Upper lobe of left lung (tissue), 6 donors: ENCODE measurements around the gene NR1H4. TPM values are rescaled to one million over a fixed set of nuclear protein-coding genes. Genes with fewer than 3 reads are reported as not detected.

ENCODE experiments used
- ATAC-seq, 2 donors: fragments of 200-7000 bp; cut with Tn5 transposase; one replicate each; pipeline ENCODE4 v1.9.1; 2022; ENCODE audit warnings: mild to moderate bottlenecking in 2 of 2, moderate library complexity in 2 of 2; ENCODE audit not compliant: low FRiP score in 2 of 2
- DNase-seq, 2 donors: peaks; one replicate each; pipeline ENCODE4 v3.0.0-alpha.2; 2019 to 2020
- H3K27ac ChIP-seq, 4 donors: fragments of 200-600 bp; sonication (generic); one replicate each; pipeline ENCODE4 v1.5.1; 2016 to 2019
- H3K27me3 ChIP-seq, 4 donors: fragments of 200-600 bp; sonication (generic); one replicate each; pipeline ENCODE4 v1.5.1; 2017 to 2019
- H3K36me3 ChIP-seq, 4 donors: fragments of 200-600 bp; sonication (generic); one replicate each; pipeline ENCODE4 v1.5.1; 2016 to 2019
- H3K4me1 ChIP-seq, 4 donors: fragments of 200-600 bp; sonication (generic); one replicate each; pipeline ENCODE4 v1.5.1; 2018 to 2019
- H3K4me3 ChIP-seq, 4 donors: fragments of 200-600 bp; sonication (generic); one replicate each; pipeline ENCODE4 v1.5.1; 2017 to 2019; ENCODE audit warnings: mild to moderate bottlenecking in 2 of 4, moderate library complexity in 1 of 4
- H3K9me3 ChIP-seq, 4 donors: fragments of 200-600 bp; sonication (generic); one replicate each; pipeline ENCODE4 v1.5.1; 2018 to 2019
- EP300 ChIP-seq, 4 donors: sonication (generic); formaldehyde crosslinking; IDR thresholded peaks; one replicate each; pipeline ENCODE4 v1.5.1; 2017; ENCODE audit warnings: antibody characterized with exemption in 4 of 4, control low read depth in 2 of 4
- POLR2A ChIP-seq, 4 donors: fragments of 450-650 bp; IDR thresholded peaks; one replicate each; pipeline ENCODE4 v1.5.1; 2016 to 2017; ENCODE audit warnings: antibody characterized with exemption in 4 of 4, mild to moderate bottlenecking in 2 of 4
- POLR2AphosphoS5 ChIP-seq, 2 donors: sonication (generic); formaldehyde crosslinking; IDR thresholded peaks; one replicate each; pipeline ENCODE4 v1.5.1; 2017; ENCODE audit warnings: antibody characterized with exemption in 2 of 2
- WGBS, 2 donors: methylation state at CpG; one replicate each; pipeline ENCODE4 v1.1.5; 2017 to 2018; 5-methylcytosine and 5-hydroxymethylcytosine counted together
- total RNA-seq, 6 donors: library from RNA; depleted of rRNA in 4 of 6; stranded (reverse); fragments of >200 nt in 4 of 6; gene quantifications; one replicate each; pipeline versions ENCODE4 v1.1.0 to v1.2.1, GENCODE V29; 2016 to 2021
- TF ChIP-seq, protein P1 (sequence below), 6 experiments: fragments of 450-650 bp in 4 of 6; fragments of 200-600 bp in 2 of 6; sonication (generic) in 2 of 6; IDR thresholded peaks; one replicate each; pipeline ENCODE4 v1.5.1; 2016 to 2019; ENCODE audit warnings: antibody characterized with exemption in 6 of 6
- donor health status: DM: no; HTN: no; CAD: no; lungs with moderate emphysema.
- donor health status: DM: no; HTN: yes; CAD: no; lungs with severe emphysema.

NR1H4 gene
- total RNA-seq, 6 donors from 2014 or later: 0.09 to 0.20 TPM; not detected in 4

DNA sequence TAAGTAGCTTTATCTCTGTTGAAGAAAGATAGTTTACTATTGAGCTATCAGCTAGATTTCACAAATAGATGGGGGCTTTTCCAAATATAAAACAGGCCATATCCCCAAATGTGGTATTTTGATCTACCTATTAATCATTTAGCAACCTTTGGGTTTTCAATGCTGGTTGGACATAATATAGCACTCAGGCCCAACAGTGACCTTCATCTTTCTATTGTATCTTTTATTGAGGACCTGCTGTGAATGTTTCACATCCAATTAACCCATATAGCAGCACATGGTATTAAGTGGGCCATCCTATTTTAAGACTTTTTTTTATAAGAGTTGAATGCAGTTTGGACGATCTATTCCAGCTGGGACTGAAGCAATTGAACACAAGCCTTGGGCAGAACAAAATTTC, 10.0 kb upstream of the NR1H4 start:
- H3K36me3 ChIP-seq: no peaks in the 10 kb centered on the region
- DNase-seq (no peak), ATAC-seq (no peak)
- H3K4me3 ChIP-seq: no peak overlapping the region
- no peaks in the 10 kb centered on the region for H3K9me3 ChIP-seq
- H3K27me3 ChIP-seq: no peaks in the 10 kb centered on the region
- no peak overlapping the region for H3K27ac ChIP-seq
- TF ChIP-seq EP300 (IDR thresholded peaks at IDR 0.05): no peak
- TF ChIP-seq POLR2AphosphoS5 (IDR thresholded peaks at IDR 0.05): no peak
- TF ChIP-seq, protein P1, sequence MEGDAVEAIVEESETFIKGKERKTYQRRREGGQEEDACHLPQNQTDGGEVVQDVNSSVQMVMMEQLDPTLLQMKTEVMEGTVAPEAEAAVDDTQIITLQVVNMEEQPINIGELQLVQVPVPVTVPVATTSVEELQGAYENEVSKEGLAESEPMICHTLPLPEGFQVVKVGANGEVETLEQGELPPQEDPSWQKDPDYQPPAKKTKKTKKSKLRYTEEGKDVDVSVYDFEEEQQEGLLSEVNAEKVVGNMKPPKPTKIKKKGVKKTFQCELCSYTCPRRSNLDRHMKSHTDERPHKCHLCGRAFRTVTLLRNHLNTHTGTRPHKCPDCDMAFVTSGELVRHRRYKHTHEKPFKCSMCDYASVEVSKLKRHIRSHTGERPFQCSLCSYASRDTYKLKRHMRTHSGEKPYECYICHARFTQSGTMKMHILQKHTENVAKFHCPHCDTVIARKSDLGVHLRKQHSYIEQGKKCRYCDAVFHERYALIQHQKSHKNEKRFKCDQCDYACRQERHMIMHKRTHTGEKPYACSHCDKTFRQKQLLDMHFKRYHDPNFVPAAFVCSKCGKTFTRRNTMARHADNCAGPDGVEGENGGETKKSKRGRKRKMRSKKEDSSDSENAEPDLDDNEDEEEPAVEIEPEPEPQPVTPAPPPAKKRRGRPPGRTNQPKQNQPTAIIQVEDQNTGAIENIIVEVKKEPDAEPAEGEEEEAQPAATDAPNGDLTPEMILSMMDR (IDR thresholded peaks at IDR 0.05): no peak
- no peak for TF ChIP-seq POLR2A (IDR thresholded peaks at IDR 0.05)
- no peaks in the 10 kb centered on the region for H3K4me1 ChIP-seq
- 85 to 94% methylated on average over 1 of the region's 1 CpG for WGBS, 2 donors

DNA sequence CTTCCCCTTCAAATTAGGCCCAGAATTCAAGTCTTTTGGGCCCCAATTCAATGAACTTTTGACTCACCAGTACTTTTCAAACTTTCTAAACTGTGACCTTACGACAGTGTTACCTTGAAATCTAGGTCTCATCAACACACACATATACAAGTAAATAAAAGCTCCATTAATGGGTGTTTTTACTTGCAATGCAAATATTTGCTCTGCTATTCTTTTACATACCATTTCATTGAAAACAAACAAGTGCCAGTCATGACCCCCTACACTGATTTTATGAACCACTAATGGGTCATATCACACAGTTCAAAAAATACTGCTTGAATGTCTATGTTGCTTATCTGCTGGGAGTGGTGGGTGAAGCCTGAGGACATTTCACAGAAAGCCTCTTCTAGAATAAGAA, 9.1 kb upstream of the NR1H4 start:
- Histone ChIP-seq H3K27ac (no peak overlapping the region), H3K4me1 (no peaks in the 10 kb centered on the region), H3K36me3 (no peaks in the 10 kb centered on the region), H3K4me3 (no peak overlapping the region), H3K9me3 (no peaks in the 10 kb centered on the region), H3K27me3 (no peaks in the 10 kb centered on the region)
- WGBS, 2 donors: 27 to 74% methylated on average over 1 of the region's 1 CpG
- no peak for DNase-seq
- TF ChIP-seq POLR2A (IDR thresholded peaks at IDR 0.05): no peak
- TF ChIP-seq EP300 (IDR thresholded peaks at IDR 0.05): no peak
- no peak for TF ChIP-seq POLR2AphosphoS5 (IDR thresholded peaks at IDR 0.05)
- ATAC-seq: no peak

DNA sequence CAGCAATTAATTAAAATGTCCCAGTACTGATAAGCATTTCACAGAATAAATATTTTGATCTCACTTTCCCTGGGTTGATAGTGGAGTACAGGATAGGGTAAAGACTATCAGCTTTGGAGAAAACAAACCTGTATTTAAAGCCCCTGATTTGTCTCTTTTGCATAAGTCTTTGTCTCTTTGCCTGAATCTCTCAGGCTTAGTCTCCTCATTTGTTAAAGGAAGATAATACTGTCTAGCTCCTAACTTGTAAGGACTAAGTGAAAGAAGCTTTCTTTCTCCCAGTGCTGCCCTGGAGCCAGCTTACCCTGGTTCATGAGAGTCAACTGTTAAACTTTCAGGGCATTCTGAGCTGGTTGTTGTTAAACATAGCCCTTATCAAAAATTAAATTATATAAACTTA, 5.5 kb upstream of the NR1H4 start:
- TF ChIP-seq POLR2A (IDR thresholded peaks at IDR 0.05) (no peak), POLR2AphosphoS5 (IDR thresholded peaks at IDR 0.05) (no peak), EP300 (IDR thresholded peaks at IDR 0.05) (no peak)
- TF ChIP-seq, protein P1 (IDR thresholded peaks at IDR 0.05): no peak

DNA sequence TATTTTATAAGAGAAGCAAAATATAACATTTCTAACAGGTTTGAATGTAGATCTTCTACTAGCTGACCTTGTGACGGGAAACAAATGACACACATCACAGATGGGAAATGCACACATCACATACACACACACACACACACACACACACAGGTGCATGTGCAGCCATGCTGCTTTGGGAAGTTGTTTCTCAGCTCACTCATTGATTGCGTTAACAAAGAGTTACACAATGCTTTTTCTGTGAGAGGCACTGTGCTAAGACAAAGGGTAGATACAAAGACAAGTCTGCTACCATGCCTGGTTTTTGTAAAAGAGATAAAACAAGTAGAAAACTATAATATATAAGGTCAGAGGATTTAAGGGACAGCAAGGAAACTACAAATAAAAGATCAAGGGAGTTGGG, 1.3 kb upstream of the NR1H4 start:
- no peak overlapping the region for H3K27ac ChIP-seq
- H3K27me3 ChIP-seq: no peaks in the 10 kb centered on the region
- WGBS, 2 donors: 79 to 89% methylated on average over 2 of the region's 2 CpGs
- no peaks in the 10 kb centered on the region for H3K4me1 ChIP-seq
- H3K4me3 ChIP-seq: no peak overlapping the region
- ATAC-seq (no peak), DNase-seq (no peak)
- H3K9me3 ChIP-seq: no peaks in the 10 kb centered on the region
- H3K36me3 ChIP-seq: no peaks in the 10 kb centered on the region
- TF ChIP-seq, protein P1 (IDR thresholded peaks at IDR 0.05): no peak
- no peak for TF ChIP-seq EP300 (IDR thresholded peaks at IDR 0.05)
- no peak for TF ChIP-seq POLR2AphosphoS5 (IDR thresholded peaks at IDR 0.05)
- no peak for TF ChIP-seq POLR2A (IDR thresholded peaks at IDR 0.05)

More for the DNA sequence above, 5.5 kb upstream of the NR1H4 start:
- Histone ChIP-seq H3K27ac (no peak overlapping the region), H3K27me3 (no peaks in the 10 kb centered on the region), H3K4me3 (no peak overlapping the region), H3K9me3 (no peaks in the 10 kb centered on the region), H3K36me3 (no peaks in the 10 kb centered on the region), H3K4me1 (no peaks in the 10 kb centered on the region)
- ATAC-seq: no peak
- no peak for DNase-seq

DNA sequence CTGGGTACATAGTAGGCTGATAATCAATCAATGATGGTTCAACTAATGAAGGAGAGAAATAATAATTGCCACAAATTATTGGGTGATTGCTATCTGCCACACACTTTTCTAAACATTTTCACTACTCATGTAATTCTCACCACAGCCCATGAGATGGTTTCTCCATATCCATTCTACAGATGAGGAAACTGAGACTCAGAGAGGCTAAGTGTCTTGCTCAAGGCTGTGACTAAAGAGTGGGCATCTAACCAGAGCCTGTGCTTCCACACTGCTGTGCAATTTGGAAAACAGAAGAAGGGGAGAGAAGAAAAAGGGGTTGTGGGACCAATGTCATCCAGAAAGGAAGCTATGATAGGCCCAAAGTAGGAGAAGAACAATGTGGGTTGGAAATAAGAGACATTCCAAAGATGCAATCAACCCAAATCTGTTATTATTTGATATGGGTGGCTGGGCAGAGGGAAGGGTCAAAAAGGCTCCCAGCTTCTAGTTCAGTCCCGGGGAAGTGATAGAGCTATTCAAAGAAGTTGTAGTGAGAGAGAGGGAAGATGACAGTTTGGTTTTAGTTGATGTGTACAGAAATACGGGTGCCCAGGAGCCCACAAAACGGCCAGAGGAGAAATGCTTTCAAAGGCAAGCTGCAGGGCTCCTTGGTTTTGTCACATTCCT, 483 bp upstream of the NR1H4 start:
- 56 to 64% methylated on average over 3 of the region's 3 CpGs for WGBS, 2 donors
- ATAC-seq (no peak), DNase-seq (no peak)
- no peaks in the 10 kb centered on the region for H3K36me3 ChIP-seq
- no peaks in the 10 kb centered on the region for H3K27me3 ChIP-seq
- H3K27ac ChIP-seq: no peak overlapping the region
- no peaks in the 10 kb centered on the region for H3K4me1 ChIP-seq
- H3K9me3 ChIP-seq: no peaks in the 10 kb centered on the region
- no peak overlapping the region for H3K4me3 ChIP-seq
- TF ChIP-seq POLR2AphosphoS5 (IDR thresholded peaks at IDR 0.05) (no peak), POLR2A (IDR thresholded peaks at IDR 0.05) (no peak), EP300 (IDR thresholded peaks at IDR 0.05) (no peak)
- TF ChIP-seq, protein P1 (IDR thresholded peaks at IDR 0.05): no peak
